ENCODE results near the gene UNC5A.

DNA sequence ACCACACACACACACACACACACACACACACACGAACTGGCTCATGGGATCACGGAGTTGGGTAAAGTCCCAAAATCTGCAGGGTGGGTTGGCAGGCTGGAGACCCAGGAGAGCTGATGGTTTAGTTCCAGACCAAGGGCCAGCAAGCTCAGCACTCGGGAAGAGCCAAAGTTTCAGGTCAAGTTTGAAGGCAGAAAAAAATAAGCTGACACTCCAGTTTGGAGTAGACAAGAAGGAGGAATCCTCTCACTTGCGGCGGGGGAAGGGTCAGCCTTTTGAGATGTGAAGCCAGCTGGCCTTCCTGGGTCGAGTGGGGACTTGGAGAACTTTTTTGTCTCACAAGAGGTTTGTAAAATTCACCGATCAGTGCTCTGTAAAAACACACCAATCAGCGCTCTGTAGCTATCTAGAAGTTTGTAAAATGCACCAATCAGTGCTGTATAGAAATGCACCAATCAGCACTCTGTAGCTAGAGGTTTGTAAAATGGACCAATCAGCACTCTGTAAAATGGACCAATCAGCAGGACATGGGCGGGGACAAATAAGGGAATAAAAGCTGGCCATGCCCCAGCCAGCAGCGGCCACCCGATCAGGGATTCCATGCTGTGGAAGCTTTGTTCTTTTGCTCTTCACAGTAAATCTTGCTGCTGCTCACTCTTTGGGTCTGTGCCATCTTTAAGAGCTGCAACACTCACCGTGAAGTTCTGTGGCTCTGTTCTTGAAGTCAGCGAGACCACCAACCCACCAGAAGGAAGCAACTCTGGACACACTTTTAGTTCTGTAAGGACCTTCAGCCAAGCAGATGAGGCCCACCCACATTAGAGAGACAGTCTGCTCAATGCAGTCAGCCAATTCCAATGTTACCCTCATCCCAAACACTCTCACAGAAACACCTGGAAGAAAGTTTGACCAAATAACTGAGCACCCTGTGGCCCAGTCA, 37.8 kb upstream of the UNC5A start:
- TF ChIP-seq EZH2 (IDR thresholded peaks at IDR 0.05; ENCODE audit: low read depth) = no peak
- TF ChIP-seq, protein P1, sequence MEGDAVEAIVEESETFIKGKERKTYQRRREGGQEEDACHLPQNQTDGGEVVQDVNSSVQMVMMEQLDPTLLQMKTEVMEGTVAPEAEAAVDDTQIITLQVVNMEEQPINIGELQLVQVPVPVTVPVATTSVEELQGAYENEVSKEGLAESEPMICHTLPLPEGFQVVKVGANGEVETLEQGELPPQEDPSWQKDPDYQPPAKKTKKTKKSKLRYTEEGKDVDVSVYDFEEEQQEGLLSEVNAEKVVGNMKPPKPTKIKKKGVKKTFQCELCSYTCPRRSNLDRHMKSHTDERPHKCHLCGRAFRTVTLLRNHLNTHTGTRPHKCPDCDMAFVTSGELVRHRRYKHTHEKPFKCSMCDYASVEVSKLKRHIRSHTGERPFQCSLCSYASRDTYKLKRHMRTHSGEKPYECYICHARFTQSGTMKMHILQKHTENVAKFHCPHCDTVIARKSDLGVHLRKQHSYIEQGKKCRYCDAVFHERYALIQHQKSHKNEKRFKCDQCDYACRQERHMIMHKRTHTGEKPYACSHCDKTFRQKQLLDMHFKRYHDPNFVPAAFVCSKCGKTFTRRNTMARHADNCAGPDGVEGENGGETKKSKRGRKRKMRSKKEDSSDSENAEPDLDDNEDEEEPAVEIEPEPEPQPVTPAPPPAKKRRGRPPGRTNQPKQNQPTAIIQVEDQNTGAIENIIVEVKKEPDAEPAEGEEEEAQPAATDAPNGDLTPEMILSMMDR (conservative IDR thresholded peaks at IDR 0.05) = no peak

All from PC-9 (cell line).